Mucosa of stomach (tissue), 1 donor: ENCODE data around the gene SURF6.

Source experiments
- H3K27me3 ChIP-seq: one replicate; pipeline ENCODE4 v1.7.0; 2013; ENCODE audit warnings: mild to moderate bottlenecking, low read length; ENCODE audit not compliant: control insufficient read depth, insufficient read depth
- H3K36me3 ChIP-seq: one replicate; pipeline ENCODE4 v1.7.0; 2013; ENCODE audit warnings: low read length; ENCODE audit not compliant: control insufficient read depth, insufficient read depth
- H3K4me1 ChIP-seq: one replicate; pipeline ENCODE4 v1.7.0; 2013; ENCODE audit warnings: mild to moderate bottlenecking, low read length; ENCODE audit not compliant: control insufficient read depth, insufficient read depth
- H3K4me3 ChIP-seq: one replicate; pipeline ENCODE4 v1.7.0; 2013; ENCODE audit warnings: low read length
- H3K9ac ChIP-seq: one replicate; pipeline ENCODE4 v1.7.0; 2013; ENCODE audit warnings: mild to moderate bottlenecking, low read length, moderate library complexity
- H3K9me3 ChIP-seq: one replicate; pipeline ENCODE4 v1.7.0; 2013; ENCODE audit warnings: mild to moderate bottlenecking, low read length, moderate library complexity; ENCODE audit not compliant: control insufficient read depth
- donor health status: Pancreatic carcinoma.

The SURF6 gene

GRCh38 chr9:133375724-133376654, 40.0 kb upstream of the SURF6 start, which contains the start of the genes STKLD1 and SURF4:
STKLD1 (plus strand) TSS chr9:133376366; CDS start chr9:133376474, 108 bp downstream.
SURF4 (minus strand) TSS chr9:133376060; CDS start chr9:133375969, 91 bp downstream.
- H3K9me3 ChIP-seq: no peaks in the 10 kb centered on the region
- H3K4me1 ChIP-seq: peaks cover 39% of the 10 kb centered on the region
- no peaks in the 10 kb centered on the region for H3K36me3 ChIP-seq
- peak within 1 kb of the TSS; percentile 88 for H3K4me3 ChIP-seq
- H3K9ac ChIP-seq: peak within 1 kb of the TSS; percentile 91
- no peaks in the 10 kb centered on the region for H3K27me3 ChIP-seq

GRCh38 chr9:133375116-133375723, 39.2 kb upstream of the SURF6 start:
- H3K9ac ChIP-seq: peak overlapping the region; percentile 91
- peaks cover 46% of the 10 kb centered on the region for H3K4me1 ChIP-seq
- no peaks in the 10 kb centered on the region for H3K9me3 ChIP-seq
- H3K4me3 ChIP-seq: peak overlapping the region; percentile 88
- no peaks in the 10 kb centered on the region for H3K36me3 ChIP-seq
- H3K27me3 ChIP-seq: no peaks in the 10 kb centered on the region

GRCh38 chr9:133374612-133375115, 38.7 kb upstream of the SURF6 start:
- peak overlapping the region; percentile 91 for H3K9ac ChIP-seq
- H3K27me3 ChIP-seq: no peaks in the 10 kb centered on the region
- H3K36me3 ChIP-seq: no peaks in the 10 kb centered on the region
- H3K4me1 ChIP-seq: peaks cover 52% of the 10 kb centered on the region
- no peaks in the 10 kb centered on the region for H3K9me3 ChIP-seq
- H3K4me3 ChIP-seq: peak overlapping the region; percentile 88

GRCh38 chr9:133372144-133372543, 36.2 kb upstream of the SURF6 start:
- no peaks in the 10 kb centered on the region for H3K27me3 ChIP-seq
- no peaks in the 10 kb centered on the region for H3K9me3 ChIP-seq
- no peaks in the 10 kb centered on the region for H3K36me3 ChIP-seq
- peak overlapping the region; percentile 20 for H3K9ac ChIP-seq
- no peak overlapping the region for H3K4me3 ChIP-seq
- H3K4me1 ChIP-seq: peaks cover 60% of the 10 kb centered on the region

- peaks cover 5% of the 10 kb centered on the region for H3K36me3 ChIP-seq
- peak overlapping the region; percentile 16 for H3K9ac ChIP-seq
- no peaks in the 10 kb centered on the region for H3K9me3 ChIP-seq
- H3K27me3 ChIP-seq: no peaks in the 10 kb centered on the region
- no peak overlapping the region for H3K4me3 ChIP-seq
- peaks cover 56% of the 10 kb centered on the region for H3K4me1 ChIP-seq
These were observed 35.3 kb upstream of the SURF6 start for GRCh38 chr9:133371261-133371711.

- peaks cover 7% of the 10 kb centered on the region for H3K36me3 ChIP-seq
- H3K4me3 ChIP-seq: no peak overlapping the region
- peak overlapping the region; percentile 16 for H3K9ac ChIP-seq
- no peaks in the 10 kb centered on the region for H3K27me3 ChIP-seq
- H3K9me3 ChIP-seq: no peaks in the 10 kb centered on the region
- peaks cover 56% of the 10 kb centered on the region for H3K4me1 ChIP-seq
These were observed 34.7 kb upstream of the SURF6 start for GRCh38 chr9:133370685-133371084.

GRCh38 chr9:133369933-133370332, 33.9 kb upstream of the SURF6 start:
- peaks cover 56% of the 10 kb centered on the region for H3K4me1 ChIP-seq
- H3K36me3 ChIP-seq: peaks cover 12% of the 10 kb centered on the region
- no peaks in the 10 kb centered on the region for H3K27me3 ChIP-seq
- no peaks in the 10 kb centered on the region for H3K9me3 ChIP-seq
- H3K9ac ChIP-seq: no peak overlapping the region
- no peak overlapping the region for H3K4me3 ChIP-seq

- Histone ChIP-seq H3K36me3 (peaks cover 14% of the 10 kb centered on the region), H3K9me3 (no peaks in the 10 kb centered on the region), H3K27me3 (no peaks in the 10 kb centered on the region), H3K4me3 (no peak overlapping the region), H3K9ac (no peak overlapping the region), H3K4me1 (peaks cover 56% of the 10 kb centered on the region)
These were observed 33.4 kb upstream of the SURF6 start for GRCh38 chr9:133369422-133369821.

GRCh38 chr9:133368249-133368881, 32.4 kb upstream of the SURF6 start:
- Histone ChIP-seq H3K4me1 (peaks cover 56% of the 10 kb centered on the region), H3K4me3 (no peak overlapping the region), H3K9ac (no peak overlapping the region)

GRCh38 chr9:133367778-133368177, 31.8 kb upstream of the SURF6 start:
- Histone ChIP-seq H3K4me1 (peaks cover 51% of the 10 kb centered on the region), H3K4me3 (no peak overlapping the region), H3K9ac (no peak overlapping the region), H3K9me3 (no peaks in the 10 kb centered on the region), H3K36me3 (peaks cover 14% of the 10 kb centered on the region), H3K27me3 (no peaks in the 10 kb centered on the region)

More at GRCh38 chr9:133368249-133368881, 32.4 kb upstream of the SURF6 start:
- Histone ChIP-seq H3K36me3 (peaks cover 14% of the 10 kb centered on the region), H3K27me3 (no peaks in the 10 kb centered on the region), H3K9me3 (no peaks in the 10 kb centered on the region)

- peaks cover 14% of the 10 kb centered on the region for H3K36me3 ChIP-seq
- no peaks in the 10 kb centered on the region for H3K9me3 ChIP-seq
- no peaks in the 10 kb centered on the region for H3K27me3 ChIP-seq
- peaks cover 47% of the 10 kb centered on the region for H3K4me1 ChIP-seq
- H3K9ac ChIP-seq: no peak overlapping the region
- no peak overlapping the region for H3K4me3 ChIP-seq
These were observed 31.2 kb upstream of the SURF6 start for GRCh38 chr9:133367221-133367620.
